Measurements from ENCODE around the gene RNF152.

The RNF152 gene

DNA sequence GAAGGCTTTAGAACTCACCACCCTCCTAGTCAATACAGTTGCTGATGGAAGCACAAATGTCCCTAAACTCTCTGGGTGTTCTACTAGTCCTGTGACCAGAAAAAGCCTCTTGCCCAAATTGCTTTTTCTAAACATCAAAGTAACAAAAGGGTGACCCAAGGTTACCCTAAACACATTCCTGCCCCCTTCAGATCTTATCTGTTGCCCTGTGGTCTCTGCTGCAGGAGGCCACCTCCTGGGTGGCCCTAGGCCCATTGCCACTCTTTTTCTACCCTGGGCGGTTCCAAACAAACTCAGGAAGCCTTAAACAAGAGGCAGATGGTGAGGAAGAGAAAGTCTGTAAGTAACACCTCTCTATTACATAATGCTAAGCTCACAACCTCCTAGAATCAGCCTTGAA, 3.3 kb downstream of the RNF152 start:
- no peak overlapping the region for H3K4me3 ChIP-seq (replicated peaks; ENCODE audit: low read depth, low read length)
- TF ChIP-seq, protein P1, sequence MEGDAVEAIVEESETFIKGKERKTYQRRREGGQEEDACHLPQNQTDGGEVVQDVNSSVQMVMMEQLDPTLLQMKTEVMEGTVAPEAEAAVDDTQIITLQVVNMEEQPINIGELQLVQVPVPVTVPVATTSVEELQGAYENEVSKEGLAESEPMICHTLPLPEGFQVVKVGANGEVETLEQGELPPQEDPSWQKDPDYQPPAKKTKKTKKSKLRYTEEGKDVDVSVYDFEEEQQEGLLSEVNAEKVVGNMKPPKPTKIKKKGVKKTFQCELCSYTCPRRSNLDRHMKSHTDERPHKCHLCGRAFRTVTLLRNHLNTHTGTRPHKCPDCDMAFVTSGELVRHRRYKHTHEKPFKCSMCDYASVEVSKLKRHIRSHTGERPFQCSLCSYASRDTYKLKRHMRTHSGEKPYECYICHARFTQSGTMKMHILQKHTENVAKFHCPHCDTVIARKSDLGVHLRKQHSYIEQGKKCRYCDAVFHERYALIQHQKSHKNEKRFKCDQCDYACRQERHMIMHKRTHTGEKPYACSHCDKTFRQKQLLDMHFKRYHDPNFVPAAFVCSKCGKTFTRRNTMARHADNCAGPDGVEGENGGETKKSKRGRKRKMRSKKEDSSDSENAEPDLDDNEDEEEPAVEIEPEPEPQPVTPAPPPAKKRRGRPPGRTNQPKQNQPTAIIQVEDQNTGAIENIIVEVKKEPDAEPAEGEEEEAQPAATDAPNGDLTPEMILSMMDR (IDR thresholded peaks at IDR 0.05; ENCODE audit: low read depth, low read length, missing control alignments), result no peak
- DNase-seq (ENCODE audit: extremely low read depth, low read depth), result no peak

DNA sequence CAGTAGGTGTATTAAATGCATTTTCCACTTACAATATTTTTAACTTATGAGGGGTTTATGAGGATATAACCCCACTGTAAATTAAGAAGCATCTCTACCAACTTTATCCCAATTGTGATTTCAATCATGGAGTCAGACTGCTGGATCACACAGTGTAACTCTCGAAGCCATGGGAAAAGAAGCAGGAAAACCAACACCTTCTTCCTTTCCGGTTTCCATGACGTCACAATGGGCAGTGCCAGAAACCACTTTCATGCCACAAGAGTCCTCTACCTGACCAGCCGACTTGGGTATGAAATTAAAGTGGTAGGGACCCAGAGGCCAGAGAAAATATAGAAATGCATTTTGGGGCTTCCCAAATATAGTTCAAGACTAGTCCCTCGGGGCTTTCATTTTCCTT, 4.2 kb downstream of the RNF152 start:
- H3K4me3 ChIP-seq (replicated peaks; ENCODE audit: low read depth, low read length), result no peak overlapping the region
- TF ChIP-seq, protein P1 (IDR thresholded peaks at IDR 0.05; ENCODE audit: low read depth, low read length, missing control alignments), result no peak
- no peak for DNase-seq (ENCODE audit: extremely low read depth, low read depth)

DNA sequence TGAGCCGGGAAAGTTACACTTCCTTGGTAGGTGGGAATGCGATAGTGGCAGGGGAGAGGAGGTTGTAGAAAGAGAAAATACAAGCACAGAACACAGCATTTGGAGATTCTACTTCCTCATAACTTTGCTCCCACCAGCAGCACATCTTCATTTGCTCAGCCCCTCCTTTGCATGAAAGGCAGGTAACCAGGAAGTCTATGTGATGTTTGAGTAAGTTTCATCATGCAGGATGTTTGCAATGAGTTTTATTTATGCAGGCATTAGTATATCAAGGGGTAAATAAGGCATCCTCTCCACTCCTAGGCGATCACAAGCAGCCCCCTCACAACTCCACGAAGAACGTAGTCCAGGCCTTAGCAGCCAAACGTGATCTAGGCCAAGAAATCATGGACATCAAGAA, 5.0 kb downstream of the RNF152 start:
- no peak overlapping the region for H3K4me3 ChIP-seq (replicated peaks; ENCODE audit: low read depth, low read length)
- TF ChIP-seq, protein P1 (IDR thresholded peaks at IDR 0.05; ENCODE audit: low read depth, low read length, missing control alignments), result no peak
- no peak for DNase-seq (ENCODE audit: extremely low read depth, low read depth)

DNA sequence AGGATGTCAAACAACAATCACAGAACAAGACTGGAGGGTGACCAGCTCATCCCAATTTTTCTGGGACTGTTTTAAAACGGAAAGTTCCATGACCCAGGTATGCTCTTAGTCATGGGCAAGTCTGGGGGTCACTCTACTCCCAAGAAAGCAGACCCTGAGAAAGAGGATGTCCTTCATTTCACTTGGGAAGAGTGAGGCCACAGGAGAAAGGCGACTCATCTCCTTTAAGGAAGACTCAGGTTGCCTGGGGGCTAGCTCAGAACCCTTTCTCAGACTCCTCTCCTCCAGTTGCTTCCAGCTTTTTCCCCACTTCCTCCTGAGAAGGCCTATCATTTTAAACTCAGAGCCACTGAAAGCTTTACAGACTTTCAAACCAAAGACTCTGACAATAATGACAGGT, 9.3 kb downstream of the RNF152 start:
- TF ChIP-seq, protein P1 (IDR thresholded peaks at IDR 0.05; ENCODE audit: low read depth, low read length, missing control alignments), result no peak
- no peak overlapping the region for H3K4me3 ChIP-seq (replicated peaks; ENCODE audit: low read depth, low read length)
- no peak for DNase-seq (ENCODE audit: extremely low read depth, low read depth)

DNA sequence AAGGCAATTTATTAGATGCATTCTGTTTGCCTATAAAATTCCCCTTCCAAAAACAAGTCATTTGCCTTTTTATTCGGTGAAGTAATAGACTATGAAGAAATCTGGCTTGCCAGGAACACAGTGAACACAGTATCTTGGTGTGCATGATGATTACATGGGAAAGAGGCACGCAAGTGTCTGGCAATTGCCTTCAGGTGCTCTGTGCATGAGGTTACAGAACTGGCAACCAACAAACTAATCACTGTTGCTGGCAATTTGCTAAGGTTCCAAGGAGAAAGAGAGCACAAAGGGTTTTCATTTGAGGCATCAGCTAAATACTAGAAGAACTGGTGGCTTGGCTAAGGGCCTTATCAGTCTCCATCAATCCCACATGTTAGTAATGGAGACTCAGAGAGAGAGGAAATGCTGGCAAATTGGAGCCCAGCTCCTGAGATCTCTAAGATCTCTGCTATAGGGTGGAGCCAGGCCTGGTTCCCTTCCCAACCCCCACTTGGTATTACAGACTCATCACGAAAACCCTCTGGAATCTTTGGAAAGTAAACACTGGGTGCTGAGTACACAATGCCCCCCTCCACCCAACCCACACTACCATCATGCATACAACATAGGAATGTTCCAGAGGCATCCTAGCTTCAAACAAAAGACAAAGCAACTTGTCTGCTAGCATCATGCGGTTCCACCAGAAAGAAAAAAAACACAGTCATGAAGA, 10.4 kb downstream of the RNF152 start:
- TF ChIP-seq, protein P1 (IDR thresholded peaks at IDR 0.05; ENCODE audit: low read depth, low read length, missing control alignments), result no peak
- H3K4me3 ChIP-seq (replicated peaks; ENCODE audit: low read depth, low read length), result no peak overlapping the region
- no peak for DNase-seq (ENCODE audit: extremely low read depth, low read depth)

DNA sequence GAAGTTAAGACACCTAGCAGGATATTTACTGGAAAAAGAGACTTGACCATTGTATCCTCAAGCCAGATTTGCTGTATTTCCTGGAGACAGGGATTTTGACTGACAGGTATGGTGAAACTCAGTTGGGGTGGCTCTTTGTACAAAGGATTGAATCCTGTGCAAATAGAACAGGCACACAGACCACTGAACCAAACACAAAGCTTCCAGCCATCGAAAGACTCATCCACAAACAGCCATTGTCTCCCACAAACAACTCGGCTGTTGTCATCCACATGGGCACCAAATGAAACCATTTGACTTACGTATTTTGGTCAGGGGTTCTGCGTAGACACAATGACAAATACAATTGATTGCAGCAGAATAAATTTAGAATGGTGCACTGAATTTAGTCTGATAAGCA, 15.9 kb downstream of the RNF152 start:
- H3K4me3 ChIP-seq (replicated peaks; ENCODE audit: low read depth, low read length), result no peak overlapping the region
- no peak for DNase-seq (ENCODE audit: extremely low read depth, low read depth)
- TF ChIP-seq, protein P1 (IDR thresholded peaks at IDR 0.05; ENCODE audit: low read depth, low read length, missing control alignments), result no peak

DNA sequence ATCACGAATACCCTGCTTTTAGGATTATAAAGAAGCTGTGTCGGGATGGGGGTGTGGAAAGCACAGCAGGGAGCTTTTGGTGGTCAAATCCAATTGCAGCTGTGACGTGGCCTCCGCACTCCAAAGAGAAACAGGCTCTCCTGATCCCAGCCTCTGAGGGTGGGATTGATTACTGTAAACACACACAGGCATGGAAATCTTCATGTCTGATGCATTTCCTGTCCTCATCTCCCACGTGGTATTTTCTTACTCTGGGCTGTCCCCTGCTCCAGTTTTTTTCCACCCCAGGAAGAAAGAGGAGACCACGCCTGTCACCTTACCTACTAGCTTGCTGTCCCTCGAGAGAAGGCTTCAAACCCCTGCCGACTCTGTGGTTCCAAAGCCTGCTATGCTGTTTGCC, 22.7 kb downstream of the RNF152 start:
- H3K4me3 ChIP-seq (replicated peaks; ENCODE audit: low read depth, low read length), result no peak overlapping the region
- DNase-seq (ENCODE audit: extremely low read depth, low read depth), result peak; percentile 47
- TF ChIP-seq, protein P1 (IDR thresholded peaks at IDR 0.05; ENCODE audit: low read depth, low read length, missing control alignments), result no peak

Data from HFF-Myc (cell line).